ENCODE measurements around the gene FAM13A. TPM values are rescaled to one million over a fixed set of nuclear protein-coding genes. Genes with fewer than 3 reads are reported as not detected.

FAM13A gene
- total and polyA plus RNA-seq, 10 of the 15 experiments (the other 5 are each of a cell fraction or from before 2014, with no cell fraction given) = 0.05 to 1.8 (median 0.27) TPM; not detected in 1

GRCh38 chr4:88893961-88894360 lies 163.0 kb downstream of the FAM13A start:
- H3K4me2 ChIP-seq (ENCODE audit: control insufficient read depth, insufficient read depth) = no peak overlapping the region
- ChIA-PET CTCF (no interaction called here), POLR2A (interaction anchor here (0.7 kb wide), 1 partner anchor 129 kb away, joined by 6 read pairs; no protein-coding TSS in a partner anchor), RAD21 (ENCODE audit: unreplicated experiment) (interaction anchor here (1.5 kb wide), 1 partner anchor 129 kb away, joined by 9 read pairs; no protein-coding TSS in a partner anchor), SMC1A (ENCODE audit: uncharacterized antibody, unreplicated experiment) (no interaction called here)
- no peaks in the 10 kb centered on the region for H3K27me3 ChIP-seq (replicated peaks in 1 of 2; ENCODE audit: control insufficient read depth in 2 of 2, insufficient read depth in 2 of 2, low read length in 1 of 2)
- H3K27ac ChIP-seq (ENCODE audit: control insufficient read depth, insufficient read depth) = no peak overlapping the region
- no peaks in the 10 kb centered on the region for H3K79me2 ChIP-seq (ENCODE audit: control insufficient read depth, insufficient read depth, low read length)
- no peak overlapping the region for H3K9ac ChIP-seq (ENCODE audit: control insufficient read depth, insufficient read depth, low read length)
- FAIRE-seq = no peak
- WGBS (ENCODE audit: insufficient coverage, insufficient replicate concordance, low lambda C conversion rate, missing lambda C conversion rate) = 36% methylated on average over 1 of the region's 1 CpG
- in situ Hi-C loops (cut with MboI) (no loop called here), intact Hi-C loops (cut with micrococcal nuclease; ENCODE audit: unreplicated experiment) (no loop called here)
- ATAC-seq = no peak
- no peaks in the 10 kb centered on the region for H3K36me3 ChIP-seq (ENCODE audit: control insufficient read depth in 2 of 2, insufficient read depth in 2 of 2, low read length in 1 of 2)
- no peak for DNase-seq (ENCODE audit: low read depth, low spot score)
- H4K20me1 ChIP-seq (ENCODE audit: control insufficient read depth, insufficient read depth) = no peaks in the 10 kb centered on the region
- no peak overlapping the region for H3K4me3 ChIP-seq
- no peaks in the 10 kb centered on the region; the same call in 2 of the 3 replicates for H3K9me3 ChIP-seq (replicated peaks; ENCODE audit: control insufficient read depth, insufficient read depth, low read length)
- TF ChIP-seq STAT1 (conservative IDR thresholded peaks at IDR 0.05) (no peak), CBFB (IDR thresholded peaks at IDR 0.05; ENCODE audit: low read depth) (no peak), GABPA (IDR thresholded peaks at IDR 0.05; ENCODE audit: low read depth) (no peak), MYC (IDR thresholded peaks at IDR 0.05; ENCODE audit: insufficient read depth, insufficient read length, insufficient replicate concordance, low read length, severe bottlenecking) (no peak), JUNB (IDR thresholded peaks at IDR 0.05) (no peak), NRF1 (conservative IDR thresholded peaks at IDR 0.05; ENCODE audit: low read depth, low read length) (no peak), RB1 (IDR thresholded peaks at IDR 0.05; ENCODE audit: borderline replicate concordance) (no peak), FOS (IDR thresholded peaks at IDR 0.05; ENCODE audit: borderline replicate concordance, extremely low read depth, insufficient read length) (no peak), RAD21 (IDR thresholded peaks at IDR 0.05; ENCODE audit: insufficient read depth, low read depth, low read length) (no peak)
- TF ChIP-seq, protein P1, sequence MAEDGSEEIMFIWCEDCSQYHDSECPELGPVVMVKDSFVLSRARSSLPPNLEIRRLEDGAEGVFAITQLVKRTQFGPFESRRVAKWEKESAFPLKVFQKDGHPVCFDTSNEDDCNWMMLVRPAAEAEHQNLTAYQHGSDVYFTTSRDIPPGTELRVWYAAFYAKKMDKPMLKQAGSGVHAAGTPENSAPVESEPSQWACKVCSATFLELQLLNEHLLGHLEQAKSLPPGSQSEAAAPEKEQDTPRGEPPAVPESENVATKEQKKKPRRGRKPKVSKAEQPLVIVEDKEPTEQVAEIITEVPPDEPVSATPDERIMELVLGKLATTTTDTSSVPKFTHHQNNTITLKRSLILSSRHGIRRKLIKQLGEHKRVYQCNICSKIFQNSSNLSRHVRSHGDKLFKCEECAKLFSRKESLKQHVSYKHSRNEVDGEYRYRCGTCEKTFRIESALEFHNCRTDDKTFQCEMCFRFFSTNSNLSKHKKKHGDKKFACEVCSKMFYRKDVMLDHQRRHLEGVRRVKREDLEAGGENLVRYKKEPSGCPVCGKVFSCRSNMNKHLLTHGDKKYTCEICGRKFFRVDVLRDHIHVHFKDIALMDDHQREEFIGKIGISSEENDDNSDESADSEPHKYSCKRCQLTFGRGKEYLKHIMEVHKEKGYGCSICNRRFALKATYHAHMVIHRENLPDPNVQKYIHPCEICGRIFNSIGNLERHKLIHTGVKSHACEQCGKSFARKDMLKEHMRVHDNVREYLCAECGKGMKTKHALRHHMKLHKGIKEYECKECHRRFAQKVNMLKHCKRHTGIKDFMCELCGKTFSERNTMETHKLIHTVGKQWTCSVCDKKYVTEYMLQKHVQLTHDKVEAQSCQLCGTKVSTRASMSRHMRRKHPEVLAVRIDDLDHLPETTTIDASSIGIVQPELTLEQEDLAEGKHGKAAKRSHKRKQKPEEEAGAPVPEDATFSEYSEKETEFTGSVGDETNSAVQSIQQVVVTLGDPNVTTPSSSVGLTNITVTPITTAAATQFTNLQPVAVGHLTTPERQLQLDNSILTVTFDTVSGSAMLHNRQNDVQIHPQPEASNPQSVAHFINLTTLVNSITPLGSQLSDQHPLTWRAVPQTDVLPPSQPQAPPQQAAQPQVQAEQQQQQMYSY (CRISPR knock-in tag; IDR thresholded peaks at IDR 0.05) = no peak
- TF ChIP-seq, protein P2, sequence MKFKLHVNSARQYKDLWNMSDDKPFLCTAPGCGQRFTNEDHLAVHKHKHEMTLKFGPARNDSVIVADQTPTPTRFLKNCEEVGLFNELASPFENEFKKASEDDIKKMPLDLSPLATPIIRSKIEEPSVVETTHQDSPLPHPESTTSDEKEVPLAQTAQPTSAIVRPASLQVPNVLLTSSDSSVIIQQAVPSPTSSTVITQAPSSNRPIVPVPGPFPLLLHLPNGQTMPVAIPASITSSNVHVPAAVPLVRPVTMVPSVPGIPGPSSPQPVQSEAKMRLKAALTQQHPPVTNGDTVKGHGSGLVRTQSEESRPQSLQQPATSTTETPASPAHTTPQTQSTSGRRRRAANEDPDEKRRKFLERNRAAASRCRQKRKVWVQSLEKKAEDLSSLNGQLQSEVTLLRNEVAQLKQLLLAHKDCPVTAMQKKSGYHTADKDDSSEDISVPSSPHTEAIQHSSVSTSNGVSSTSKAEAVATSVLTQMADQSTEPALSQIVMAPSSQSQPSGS (IDR thresholded peaks at IDR 0.05; ENCODE audit: low read length) = no peak
- TF ChIP-seq, protein P3, sequence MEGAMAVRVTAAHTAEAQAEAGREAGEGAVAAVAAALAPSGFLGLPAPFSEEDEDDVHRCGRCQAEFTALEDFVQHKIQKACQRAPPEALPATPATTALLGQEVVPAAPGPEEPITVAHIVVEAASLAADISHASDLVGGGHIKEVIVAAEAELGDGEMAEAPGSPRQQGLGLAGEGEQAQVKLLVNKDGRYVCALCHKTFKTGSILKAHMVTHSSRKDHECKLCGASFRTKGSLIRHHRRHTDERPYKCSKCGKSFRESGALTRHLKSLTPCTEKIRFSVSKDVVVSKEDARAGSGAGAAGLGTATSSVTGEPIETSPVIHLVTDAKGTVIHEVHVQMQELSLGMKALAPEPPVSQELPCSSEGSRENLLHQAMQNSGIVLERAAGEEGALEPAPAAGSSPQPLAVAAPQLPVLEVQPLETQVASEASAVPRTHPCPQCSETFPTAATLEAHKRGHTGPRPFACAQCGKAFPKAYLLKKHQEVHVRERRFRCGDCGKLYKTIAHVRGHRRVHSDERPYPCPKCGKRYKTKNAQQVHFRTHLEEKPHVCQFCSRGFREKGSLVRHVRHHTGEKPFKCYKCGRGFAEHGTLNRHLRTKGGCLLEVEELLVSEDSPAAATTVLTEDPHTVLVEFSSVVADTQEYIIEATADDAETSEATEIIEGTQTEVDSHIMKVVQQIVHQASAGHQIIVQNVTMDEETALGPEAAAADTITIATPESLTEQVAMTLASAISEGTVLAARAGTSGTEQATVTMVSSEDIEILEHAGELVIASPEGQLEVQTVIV (IDR thresholded peaks at IDR 0.05; ENCODE audit: borderline replicate concordance, partially characterized antibody) = no peak
- BruUV-seq (replicated peaks) = no TSS peak
- no peak overlapping the region for H2AFZ ChIP-seq (ENCODE audit: control insufficient read depth, low read depth, low read length)
- H3K4me1 ChIP-seq (ENCODE audit: control insufficient read depth, insufficient read depth, low read length) = no peaks in the 10 kb centered on the region

Measured in GM12878 (cell line).